Smooth muscle cell of the umbilical artery (primary cell): ENCODE data around the gene SLC10A7. TPM values are rescaled to one million over a fixed set of nuclear protein-coding genes. Genes with fewer than 3 reads are reported as not detected.

ENCODE experiments used
- total RNA-seq: library from RNA; depleted of rRNA; stranded (reverse); fragments of >200 nt; gene quantifications from 2 replicates; pipeline ENCODE4 v1.2.3, GENCODE V29; 2014

Gene SLC10A7, protein sequence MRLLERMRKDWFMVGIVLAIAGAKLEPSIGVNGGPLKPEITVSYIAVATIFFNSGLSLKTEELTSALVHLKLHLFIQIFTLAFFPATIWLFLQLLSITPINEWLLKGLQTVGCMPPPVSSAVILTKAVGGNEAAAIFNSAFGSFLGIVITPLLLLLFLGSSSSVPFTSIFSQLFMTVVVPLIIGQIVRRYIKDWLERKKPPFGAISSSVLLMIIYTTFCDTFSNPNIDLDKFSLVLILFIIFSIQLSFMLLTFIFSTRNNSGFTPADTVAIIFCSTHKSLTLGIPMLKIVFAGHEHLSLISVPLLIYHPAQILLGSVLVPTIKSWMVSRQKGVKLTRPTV
- total RNA-seq: 16.0 and 22.4 TPM in 2 replicates

DNA sequence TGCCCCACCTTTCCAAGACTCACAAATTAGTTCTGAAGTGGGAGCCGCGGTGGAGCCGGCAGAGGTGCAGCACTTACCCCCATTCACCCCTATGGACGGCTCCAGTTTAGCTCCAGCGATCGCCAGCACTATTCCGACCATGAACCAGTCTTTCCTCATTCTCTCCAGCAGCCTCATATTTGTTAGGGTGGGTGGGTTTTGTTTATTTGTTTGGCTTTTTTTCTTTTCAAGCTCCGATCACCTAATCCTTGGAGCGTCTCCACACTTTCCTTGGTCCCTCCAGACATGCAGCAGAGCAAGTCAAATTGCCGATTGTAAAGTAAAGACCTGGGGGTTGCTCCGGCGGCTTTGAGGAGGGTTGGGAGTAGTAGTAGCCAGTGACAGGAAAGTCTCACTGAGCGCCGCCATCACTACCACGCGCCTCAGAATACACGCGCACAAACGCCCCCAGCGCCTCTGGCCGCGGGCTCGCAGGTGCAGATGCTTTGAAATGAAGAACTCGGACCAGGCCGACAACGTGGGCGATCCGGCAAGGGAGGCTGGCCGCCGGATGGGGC lies at the start of gene SLC10A7:
TSS of gene SLC10A7 (minus strand) at position 400 of the 557 bp plus-strand sequence. CDS start at position 177, 223 bp downstream.

DNA sequence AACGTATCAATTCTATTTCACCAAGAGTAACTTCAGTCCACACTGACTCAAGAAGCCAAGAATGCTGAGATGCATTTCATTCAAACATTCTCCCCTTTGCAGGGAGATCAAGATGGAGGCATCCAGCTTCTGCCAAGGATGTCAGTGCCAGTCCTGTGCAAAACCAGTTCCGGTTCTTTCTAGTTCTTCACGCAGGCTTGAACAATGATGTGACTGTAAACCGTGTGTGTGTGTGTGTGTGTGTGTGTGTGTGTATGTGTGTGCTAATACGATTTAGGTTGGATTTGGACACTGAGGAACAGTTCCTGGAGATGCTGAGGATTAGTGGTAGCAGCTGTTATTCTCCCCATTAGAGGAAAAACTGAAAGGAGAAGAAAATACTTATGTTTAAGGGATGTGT lies 307.5 kb downstream of the SLC10A7 start, which contains the start of gene REELD1:
TSS of gene REELD1 (plus strand) at position 301 of the 400 bp plus-strand sequence. CDS start 2,415 bp downstream, outside the sequence.

Other genes with a start within 250 kb of the SLC10A7 start
- not detected in 2 replicates for gene POU4F2, start 117.0 kb upstream of the SLC10A7 start, total RNA-seq